GM18909 (cell line): ENCODE data around the gene OMP.
"Not testable (repeated sequence)": the region's sequence is repeated elsewhere in the genome, so short reads cannot be mapped to it uniquely, and the experiment has no call there.

Experiments
- ATAC-seq: cut with Tn5 transposase; IDR thresholded peaks from one replicate; pipeline ENCODE4 v1.9.1; 2021; ENCODE audit warnings: mild to moderate bottlenecking; ENCODE audit not compliant: unreplicated experiment, poor library complexity

OMP gene

GRCh38 chr11:77084581-77085191 lies 18.0 kb upstream of the OMP start:
- no peak for ATAC-seq

- no peak for ATAC-seq
Observed at GRCh38 chr11:77085652-77086051, 17.0 kb upstream of the OMP start.

DNA sequence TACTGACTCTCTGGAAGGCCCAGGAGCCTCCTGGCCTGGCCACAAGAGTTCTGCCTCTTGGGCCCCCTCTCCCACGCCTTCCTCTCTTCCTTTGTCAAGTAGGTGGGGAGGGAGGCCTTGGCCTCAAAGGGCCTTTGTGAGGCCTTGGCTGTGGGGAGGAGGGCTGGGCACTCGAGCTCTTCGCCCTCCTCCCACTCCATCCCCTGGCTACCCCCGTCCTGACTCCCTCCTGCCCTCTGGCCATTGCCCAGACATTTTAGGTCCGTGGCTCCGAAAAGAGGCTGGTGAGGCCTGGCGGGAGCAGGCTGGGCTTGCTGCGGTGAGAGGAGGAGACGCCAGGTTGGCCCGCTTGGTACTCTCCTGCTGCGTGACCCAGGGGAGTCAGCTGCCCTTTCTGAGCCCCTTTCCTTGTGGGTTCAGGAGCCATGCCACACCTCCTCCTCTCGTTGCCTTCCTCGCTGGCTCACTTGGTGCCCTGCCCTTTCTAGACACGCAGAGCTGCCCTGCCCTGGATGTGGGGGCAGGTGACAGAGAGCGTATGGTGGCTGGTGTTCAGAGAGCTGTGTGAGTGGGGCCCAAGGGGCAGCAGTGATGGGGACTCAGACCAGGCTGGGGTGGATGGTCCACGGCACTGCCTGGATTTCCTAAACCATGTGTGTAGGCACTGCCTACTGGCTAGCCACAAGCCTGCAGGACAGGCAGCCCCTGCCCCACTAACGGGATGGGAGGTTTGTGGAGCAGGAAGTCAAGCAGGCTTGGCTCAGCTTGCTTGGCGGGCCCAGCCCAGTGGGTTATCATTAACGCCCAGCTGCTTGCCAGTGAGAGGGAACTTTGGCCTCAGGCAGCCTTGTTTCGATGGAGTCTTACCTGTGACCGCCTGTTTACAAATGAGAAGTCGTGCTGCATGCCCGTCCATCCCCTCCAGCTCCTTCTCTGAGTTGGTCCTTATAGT lies 15.8 kb upstream of the OMP start:
- ATAC-seq = no peak

- ATAC-seq = no peak
Observed at GRCh38 chr11:77087723-77088225, 14.9 kb upstream of the OMP start.

GRCh38 chr11:77088236-77089003 lies 14.2 kb upstream of the OMP start:
- no peak for ATAC-seq

GRCh38 chr11:77089004-77089545 lies 13.6 kb upstream of the OMP start:
- ATAC-seq = no peak

GRCh38 chr11:77090046-77090372 lies 12.6 kb upstream of the OMP start:
- ATAC-seq = no peak

GRCh38 chr11:77090373-77091111 lies 12.1 kb upstream of the OMP start:
- ATAC-seq = no peak

- ATAC-seq = peak; percentile 81
Observed at GRCh38 chr11:77091146-77091940, 11.3 kb upstream of the OMP start.

- no peak for ATAC-seq
Observed at GRCh38 chr11:77092382-77092781, 10.3 kb upstream of the OMP start.

DNA sequence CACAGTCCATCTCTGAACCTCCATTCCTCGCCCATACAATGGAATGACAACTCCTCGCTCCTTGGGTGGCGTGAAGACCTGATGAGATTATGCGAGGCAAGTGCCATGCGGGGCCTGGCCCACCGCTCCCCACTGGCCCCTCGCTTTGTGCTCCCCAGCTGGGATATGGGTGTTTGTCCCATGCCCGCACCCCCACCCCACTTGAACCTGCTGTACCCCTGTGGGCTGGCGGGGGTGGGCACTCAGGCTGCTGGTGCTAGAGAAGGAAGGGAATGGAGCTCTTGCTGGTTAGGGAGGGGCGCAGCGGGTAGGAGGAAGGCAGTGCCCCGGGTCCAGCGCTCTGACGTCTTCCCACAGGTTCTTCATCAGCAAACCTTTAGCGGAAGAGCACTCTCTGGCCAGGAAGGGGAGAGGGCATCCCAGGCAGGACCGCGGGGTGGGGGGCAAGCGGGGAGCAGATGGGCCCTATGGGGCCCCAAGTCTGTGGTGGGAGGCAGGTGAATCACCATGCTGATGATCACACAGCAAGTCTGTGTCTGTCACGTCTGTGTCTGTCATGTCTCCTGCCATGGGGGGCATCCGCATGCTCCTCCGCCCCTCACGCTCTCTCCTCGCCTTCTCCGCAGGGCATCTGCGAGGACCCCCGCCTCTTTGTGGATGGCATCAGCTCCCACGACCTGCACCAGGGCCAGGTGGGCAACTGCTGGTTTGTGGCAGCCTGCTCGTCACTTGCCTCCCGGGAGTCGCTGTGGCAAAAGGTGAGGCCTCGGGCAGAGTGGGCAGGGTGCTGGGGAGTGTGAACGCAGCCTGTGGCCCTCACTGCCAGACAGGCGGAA lies 9.4 kb upstream of the OMP start:
- no peak for ATAC-seq

- ATAC-seq = no peak
Observed at GRCh38 chr11:77093987-77094840, 8.4 kb upstream of the OMP start.

DNA sequence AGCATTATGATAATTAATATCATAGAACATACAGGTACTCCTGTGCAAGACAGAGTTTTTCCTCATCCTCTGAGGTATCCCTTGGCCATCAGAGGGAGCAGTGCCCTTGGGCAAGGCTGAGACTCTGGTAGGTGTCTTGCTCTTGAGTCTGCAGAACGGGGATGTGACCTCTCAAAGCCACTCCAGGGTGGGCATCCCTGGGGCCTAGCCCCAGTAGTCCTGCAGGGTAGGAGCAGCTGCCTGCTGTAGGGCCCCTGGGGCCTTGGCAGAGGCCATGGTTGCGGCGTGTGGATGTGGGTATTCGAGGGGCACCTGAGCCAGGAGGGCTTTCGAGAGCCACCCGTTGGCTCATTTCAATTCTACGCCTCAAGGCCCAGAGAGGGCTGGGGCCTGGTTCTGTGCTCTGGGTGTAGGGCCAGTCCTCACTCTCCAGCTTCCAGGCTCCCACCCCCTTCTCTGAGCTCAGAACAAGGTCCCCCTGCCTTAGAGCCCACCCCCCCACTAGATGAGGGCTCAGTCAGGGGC lies 7.7 kb upstream of the OMP start:
- no peak for ATAC-seq

DNA sequence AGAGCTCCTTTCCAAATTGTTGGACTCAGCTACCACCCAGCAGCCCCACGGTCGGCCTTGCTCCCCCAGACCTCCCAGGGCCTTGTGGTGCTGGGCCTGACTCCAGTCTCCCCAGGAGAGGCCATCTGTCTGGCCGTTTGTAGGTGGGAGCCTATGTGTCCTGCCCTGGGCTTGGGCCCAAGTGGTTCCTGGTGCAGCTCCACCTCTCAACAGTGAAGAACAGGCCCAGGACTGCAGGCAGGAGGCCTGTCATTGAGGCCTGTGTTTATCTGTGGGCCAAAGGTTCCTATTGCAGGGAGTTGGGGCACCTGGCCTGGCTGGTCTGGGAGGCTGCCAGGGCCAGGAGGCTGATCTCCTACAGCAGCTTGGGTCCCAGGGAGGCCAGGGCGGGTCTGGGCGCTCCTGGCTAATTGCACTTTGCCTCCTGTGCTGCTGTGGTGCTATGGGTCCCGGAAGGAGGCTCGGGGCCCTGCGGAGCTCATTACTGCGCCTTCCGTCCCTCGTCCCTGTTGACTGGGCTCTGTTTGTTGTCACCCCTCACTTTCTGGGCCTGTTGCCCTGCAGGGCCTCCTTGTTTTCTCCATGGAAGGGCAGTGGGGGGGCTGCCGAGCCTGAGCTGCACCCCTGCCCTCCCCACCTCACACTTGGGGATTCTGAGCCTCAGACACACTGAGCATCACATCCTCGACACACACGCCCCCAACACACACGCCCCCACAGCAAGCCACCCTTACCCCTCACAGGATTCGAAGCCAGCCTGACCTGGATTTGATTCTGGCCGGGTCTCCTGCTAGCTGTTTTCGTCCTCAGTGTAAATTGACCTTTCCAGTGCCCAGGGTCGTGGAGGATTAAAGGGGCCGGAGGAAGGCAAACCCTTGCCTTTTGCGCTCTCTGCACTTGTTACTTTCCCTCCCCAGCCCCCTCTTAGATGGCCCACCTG lies 6.8 kb upstream of the OMP start:
- no peak for ATAC-seq

GRCh38 chr11:77096591-77097019 lies 6.0 kb upstream of the OMP start:
- ATAC-seq = no peak

GRCh38 chr11:77097180-77097579 lies 5.5 kb upstream of the OMP start:
- not testable (repeated sequence) for ATAC-seq
